Breast epithelium (tissue), 4 donors: Measurements from ENCODE around the gene ATM. TPM values are rescaled to one million over a fixed set of nuclear protein-coding genes. Genes with fewer than 3 reads are reported as not detected.

Experiments used
- DNase-seq, 2 donors: peaks; one replicate each; pipeline ENCODE4 v3.0.0-alpha.2; 2019; ENCODE audit warnings: low spot score in 2 of 2
- H3K27ac ChIP-seq, 2 donors: fragments of 200-600 bp; sonication (generic) in 1 of 2; one replicate each; pipeline ENCODE4 v1.5.1; 2016 to 2019; ENCODE audit warnings: mild to moderate bottlenecking in 1 of 2
- H3K27me3 ChIP-seq, 2 donors: fragments of 200-600 bp; sonication (generic) in 1 of 2; one replicate each; pipeline versions ENCODE4 v1.5.1 to v1.6.0; 2017 to 2019; ENCODE audit warnings: control low read depth in 1 of 2, mild to moderate bottlenecking in 1 of 2
- H3K36me3 ChIP-seq: fragments of 200-600 bp; one replicate; pipeline ENCODE4 v1.5.1; 2019
- H3K4me1 ChIP-seq, 2 donors: fragments of 200-600 bp; sonication (generic); one replicate each; pipeline ENCODE4 v1.5.1; 2016 to 2019; ENCODE audit warnings: control low read depth in 1 of 2
- H3K4me3 ChIP-seq, 3 donors: fragments of 200-600 bp; sonication (generic); 1 replicate in 2 of 3; 2 replicates in 1 of 3; pipeline ENCODE4 v1.5.1; 2016 to 2019; ENCODE audit warnings: mild to moderate bottlenecking in 3 of 3, moderate library complexity in 2 of 3
- H3K9me3 ChIP-seq, 2 donors: fragments of 200-600 bp; sonication (generic) in 1 of 2; one replicate each; pipeline ENCODE4 v1.5.1; 2016 to 2019; ENCODE audit warnings: control low read depth in 1 of 2
- POLR2A ChIP-seq: fragments of 450-650 bp; IDR thresholded peaks from one replicate; pipeline ENCODE4 v1.6.1; 2016; ENCODE audit warnings: antibody characterized with exemption, mild to moderate bottlenecking, moderate library complexity
- POLR2AphosphoS5 ChIP-seq, 3 donors: sonication (generic); formaldehyde crosslinking; IDR thresholded peaks; one replicate each; pipeline ENCODE4 v1.6.1; 2017; ENCODE audit warnings: antibody characterized with exemption in 3 of 3
- intact Hi-C: fragments of 100-400 bp; cut with DNase I; formaldehyde crosslinking; loops from one replicate; pipeline ENCODE4 v1.15.1; 2023; ENCODE audit warnings: low total_unique reads
- total RNA-seq, 3 donors: library from RNA; depleted of rRNA; stranded (reverse); fragments of >200 nt; gene quantifications; one replicate each; pipeline ENCODE4 v1.1.0, GENCODE V29; 2016
- TF ChIP-seq, protein P1 (sequence below), 3 donors: fragments of 450-650 bp; IDR thresholded peaks; one replicate each; pipeline ENCODE4 v1.5.1; 2016 to 2017; ENCODE audit warnings: antibody characterized with exemption in 3 of 3, mild to moderate bottlenecking in 3 of 3, moderate library complexity in 3 of 3

Gene ATM
- total RNA-seq, 3 donors from 2014 or later, result 84.7 to 117 (median 91.4) TPM

DNA sequence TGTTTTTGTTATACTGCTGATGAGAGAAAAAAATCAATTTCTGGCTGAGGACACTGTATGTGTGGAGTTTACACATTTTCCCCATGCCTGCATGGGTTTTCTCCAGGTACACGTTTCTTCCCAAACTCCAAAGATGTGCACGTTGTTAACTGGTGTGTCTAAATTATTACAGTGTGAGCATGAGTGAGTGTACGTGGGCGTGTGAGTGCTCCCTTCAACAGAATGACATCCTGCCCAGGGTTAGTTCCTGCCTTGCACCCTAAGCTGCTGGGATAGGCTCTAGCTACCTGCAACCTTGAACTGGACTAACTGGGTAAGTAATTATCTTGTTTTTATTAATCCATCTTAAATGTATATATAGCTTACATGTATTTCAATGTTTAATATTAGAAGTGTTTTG, 5.9 kb upstream of the ATM start:
- intact Hi-C loops, result no loop called here
- H3K27ac ChIP-seq, result no peak overlapping the region

GRCh38 chr11:108218455-108218854, 4.4 kb upstream of the ATM start:
- no peak overlapping the region for H3K4me3 ChIP-seq
- no peaks in the 10 kb centered on the region for H3K36me3 ChIP-seq
- no peak overlapping the region for H3K27ac ChIP-seq
- DNase-seq, result no peak
- no peaks in the 10 kb centered on the region for H3K27me3 ChIP-seq
- intact Hi-C loops, result no loop called here
- peaks cover 0 to 8% of the 10 kb centered on the region in 2 donors for H3K4me1 ChIP-seq
- TF ChIP-seq POLR2AphosphoS5 (IDR thresholded peaks at IDR 0.05) (no peak), POLR2A (no peak)
- TF ChIP-seq, protein P1, sequence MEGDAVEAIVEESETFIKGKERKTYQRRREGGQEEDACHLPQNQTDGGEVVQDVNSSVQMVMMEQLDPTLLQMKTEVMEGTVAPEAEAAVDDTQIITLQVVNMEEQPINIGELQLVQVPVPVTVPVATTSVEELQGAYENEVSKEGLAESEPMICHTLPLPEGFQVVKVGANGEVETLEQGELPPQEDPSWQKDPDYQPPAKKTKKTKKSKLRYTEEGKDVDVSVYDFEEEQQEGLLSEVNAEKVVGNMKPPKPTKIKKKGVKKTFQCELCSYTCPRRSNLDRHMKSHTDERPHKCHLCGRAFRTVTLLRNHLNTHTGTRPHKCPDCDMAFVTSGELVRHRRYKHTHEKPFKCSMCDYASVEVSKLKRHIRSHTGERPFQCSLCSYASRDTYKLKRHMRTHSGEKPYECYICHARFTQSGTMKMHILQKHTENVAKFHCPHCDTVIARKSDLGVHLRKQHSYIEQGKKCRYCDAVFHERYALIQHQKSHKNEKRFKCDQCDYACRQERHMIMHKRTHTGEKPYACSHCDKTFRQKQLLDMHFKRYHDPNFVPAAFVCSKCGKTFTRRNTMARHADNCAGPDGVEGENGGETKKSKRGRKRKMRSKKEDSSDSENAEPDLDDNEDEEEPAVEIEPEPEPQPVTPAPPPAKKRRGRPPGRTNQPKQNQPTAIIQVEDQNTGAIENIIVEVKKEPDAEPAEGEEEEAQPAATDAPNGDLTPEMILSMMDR (IDR thresholded peaks at IDR 0.05), result no peak
- no peaks in the 10 kb centered on the region for H3K9me3 ChIP-seq

More for the DNA sequence above, 5.9 kb upstream of the ATM start:
- Histone ChIP-seq H3K4me1 (peaks cover 0 to 8% of the 10 kb centered on the region in 2 donors), H3K36me3 (no peaks in the 10 kb centered on the region), H3K4me3 (no peak overlapping the region), H3K9me3 (no peaks in the 10 kb centered on the region), H3K27me3 (no peaks in the 10 kb centered on the region)
- no peak for DNase-seq
- TF ChIP-seq POLR2A (no peak), POLR2AphosphoS5 (IDR thresholded peaks at IDR 0.05) (no peak)
- TF ChIP-seq, protein P1 (IDR thresholded peaks at IDR 0.05), result no peak

DNA sequence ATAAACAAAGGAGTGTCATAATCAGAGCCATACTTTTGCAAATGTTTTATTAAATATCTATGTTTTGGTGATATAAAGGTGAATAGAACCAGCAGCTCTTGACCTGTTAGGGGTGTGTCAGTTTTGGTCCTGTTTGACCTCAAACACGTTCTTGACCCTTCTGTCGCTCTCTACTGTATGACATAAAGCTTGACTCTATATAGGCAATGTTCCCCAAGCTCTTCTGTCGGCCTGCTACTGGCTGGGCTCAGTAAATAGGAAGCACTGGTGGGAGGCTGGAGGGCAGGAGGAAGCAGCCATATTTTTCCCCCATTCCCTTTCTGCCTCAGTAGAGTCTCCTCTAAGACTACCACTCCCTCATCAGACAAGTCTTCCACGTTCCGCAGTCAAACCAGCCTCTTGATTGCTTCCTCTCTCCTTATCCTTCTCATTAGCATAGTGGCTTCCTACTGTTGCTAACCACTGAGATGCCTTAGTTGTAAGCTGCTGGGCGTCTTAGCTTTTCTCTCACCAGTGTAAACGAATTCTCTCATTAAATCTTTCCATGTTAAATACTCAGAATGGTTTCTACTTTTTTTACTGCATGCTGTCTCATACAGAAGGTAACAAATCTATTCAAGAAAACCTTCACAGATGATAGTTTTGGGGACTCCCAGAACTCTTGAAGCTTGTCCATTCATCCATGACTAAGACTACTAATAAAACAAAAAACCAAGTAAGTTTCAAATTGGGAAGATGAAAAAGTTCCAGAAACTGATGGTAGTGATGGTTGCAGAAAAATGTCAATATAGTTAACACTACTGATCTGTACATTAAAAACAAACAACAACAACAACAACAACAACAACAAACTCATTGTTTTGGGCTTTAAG, 3.7 kb upstream of the ATM start:
- intact Hi-C loops, result no loop called here
- DNase-seq, result no peak
- H3K27ac ChIP-seq, result no peak overlapping the region
- H3K27me3 ChIP-seq, result no peaks in the 10 kb centered on the region
- TF ChIP-seq POLR2A (no peak), POLR2AphosphoS5 (IDR thresholded peaks at IDR 0.05) (no peak)
- TF ChIP-seq, protein P1 (IDR thresholded peaks at IDR 0.05), result no peak
- H3K36me3 ChIP-seq, result no peaks in the 10 kb centered on the region
- no peak overlapping the region for H3K4me3 ChIP-seq
- H3K9me3 ChIP-seq, result no peaks in the 10 kb centered on the region
- peaks cover 0 to 14% of the 10 kb centered on the region in 2 donors for H3K4me1 ChIP-seq

DNA sequence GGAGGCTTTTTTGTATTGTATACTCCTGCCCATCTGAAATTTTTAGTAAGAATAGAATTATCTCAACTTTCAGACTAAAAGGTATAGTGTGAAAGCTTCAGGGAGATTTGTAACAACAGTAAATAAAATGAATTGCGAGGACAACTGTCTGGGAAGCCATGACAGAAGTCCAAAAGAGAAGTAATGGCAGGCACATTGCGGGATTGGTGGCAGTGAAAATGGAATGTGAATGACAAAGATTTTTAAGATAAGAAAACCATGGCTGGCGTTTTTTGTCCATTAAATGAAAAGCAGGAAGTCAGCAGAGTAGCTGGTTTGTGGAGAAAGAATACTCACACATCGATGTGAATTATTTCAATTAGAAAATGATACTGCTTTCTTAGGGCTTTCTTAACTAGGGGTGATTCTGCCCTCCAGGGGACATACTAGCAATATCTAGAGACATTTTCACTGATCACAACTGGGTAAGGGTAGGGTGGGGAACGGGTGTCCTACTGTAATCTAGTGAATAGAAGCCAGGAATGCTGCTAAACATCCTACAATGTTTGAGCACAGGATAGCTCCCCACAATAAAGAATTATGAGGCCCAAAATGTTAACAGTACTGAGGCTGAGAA, 2.0 kb upstream of the ATM start:
- no peaks in the 10 kb centered on the region for H3K36me3 ChIP-seq
- H3K27me3 ChIP-seq, result no peaks in the 10 kb centered on the region
- no peaks in the 10 kb centered on the region for H3K9me3 ChIP-seq
- peak overlapping the region in 1 of 2 donors; percentile 94 for H3K27ac ChIP-seq
- H3K4me1 ChIP-seq, result peaks cover 0 to 15% of the 10 kb centered on the region in 2 donors
- TF ChIP-seq POLR2AphosphoS5 (IDR thresholded peaks at IDR 0.05), result no peak
- TF ChIP-seq, protein P1 (IDR thresholded peaks at IDR 0.05), result no peak
- TF ChIP-seq POLR2A, result no peak
- no peak for DNase-seq
- peak overlapping the region; percentile 64 to 90 (median 79) for H3K4me3 ChIP-seq
- intact Hi-C loops, result no loop called here

- no peaks in the 10 kb centered on the region for H3K9me3 ChIP-seq
- intact Hi-C loops, result no loop called here
Observed at GRCh38 chr11:108221371-108221770, 1.5 kb upstream of the ATM start.

More at GRCh38 chr11:108221371-108221770, 1.5 kb upstream of the ATM start:
- no peak for TF ChIP-seq POLR2A
- no peak for TF ChIP-seq POLR2AphosphoS5 (IDR thresholded peaks at IDR 0.05)
- TF ChIP-seq, protein P1 (IDR thresholded peaks at IDR 0.05), result no peak
- Histone ChIP-seq H3K4me1 (peaks cover 0 to 15% of the 10 kb centered on the region in 2 donors), H3K27me3 (no peaks in the 10 kb centered on the region), H3K27ac (peak overlapping the region; percentile 94 to 97), H3K4me3 (peak overlapping the region; percentile 64 to 90 (median 79)), H3K36me3 (no peaks in the 10 kb centered on the region)
- DNase-seq, result no peak
